Lower lobe of right lung (tissue), 2 donors: ENCODE measurements around the gene GPR85. TPM values are rescaled to one million over a fixed set of nuclear protein-coding genes. Genes with fewer than 3 reads are reported as not detected.

ENCODE experiments used
- ATAC-seq, 2 donors: fragments of 200-7000 bp; cut with Tn5 transposase; one replicate each; pipeline ENCODE4 v1.9.1; 2020 to 2022; ENCODE audit warnings: mild to moderate bottlenecking in 2 of 2, moderate library complexity in 2 of 2
- DNase-seq: peaks from one replicate; pipeline ENCODE4 v3.0.0-alpha.2; 2020
- H3K27ac ChIP-seq: fragments of 200-600 bp; one replicate; pipeline ENCODE4 v1.8.0; 2022
- H3K27me3 ChIP-seq: fragments of 200-600 bp; one replicate; pipeline ENCODE4 v1.8.0; 2022; ENCODE audit warnings: low read depth
- H3K36me3 ChIP-seq: fragments of 200-600 bp; one replicate; pipeline ENCODE4 v1.8.0; 2022; ENCODE audit warnings: mild to moderate bottlenecking
- H3K4me1 ChIP-seq: fragments of 200-600 bp; one replicate; pipeline ENCODE4 v1.8.0; 2022
- H3K4me3 ChIP-seq: fragments of 200-600 bp; one replicate; pipeline ENCODE4 v1.8.0; 2022; ENCODE audit warnings: mild to moderate bottlenecking
- H3K9me3 ChIP-seq: fragments of 200-600 bp; one replicate; pipeline ENCODE4 v1.8.0; 2022
- CTCF ChIP-seq: fragments of 200-600 bp; IDR thresholded peaks from one replicate; pipeline ENCODE4 v1.8.0; 2022; ENCODE audit warnings: antibody characterized with exemption, mild to moderate bottlenecking
- intact Hi-C: fragments of 100-400 bp; cut with DNase I; formaldehyde crosslinking; loops from one replicate; pipeline ENCODE4 v1.11.0; 2022
- total RNA-seq: library from RNA; stranded (reverse); fragmentation: NEBNext Ultra II Directional; extraction: Animal tissue kit (Norgen Biotek cat#: 25700); gene quantifications from one replicate; pipeline ENCODE4 v1.2.1, GENCODE V29; 2021
- donor health status: DM: no; HTN: yes; CAD: no; lungs with severe emphysema.

Gene GPR85
- total RNA-seq, 1 donor from 2014 or later, result 4.5 TPM

- no peak for ATAC-seq
Measured at GRCh38 chr7:113083132-113083815, 3.4 kb downstream of the GPR85 start.

GRCh38 chr7:113078331-113078730 lies 8.3 kb downstream of the GPR85 start:
- no peak for TF ChIP-seq CTCF
- no peak overlapping the region for H3K27ac ChIP-seq
- intact Hi-C loops, result no loop called here
- no peaks in the 10 kb centered on the region for H3K36me3 ChIP-seq
- no peak overlapping the region for H3K4me3 ChIP-seq
- DNase-seq (no peak), ATAC-seq (no peak)
- H3K27me3 ChIP-seq, result no peaks in the 10 kb centered on the region
- no peaks in the 10 kb centered on the region for H3K9me3 ChIP-seq
- no peaks in the 10 kb centered on the region for H3K4me1 ChIP-seq

More at GRCh38 chr7:113083132-113083815, 3.4 kb downstream of the GPR85 start:
- intact Hi-C loops, result no loop called here
- no peak overlapping the region for H3K4me3 ChIP-seq
- no peak for DNase-seq
- H3K27me3 ChIP-seq, result peaks cover 9% of the 10 kb centered on the region
- H3K36me3 ChIP-seq, result no peaks in the 10 kb centered on the region
- H3K9me3 ChIP-seq, result no peaks in the 10 kb centered on the region
- no peaks in the 10 kb centered on the region for H3K4me1 ChIP-seq
- no peak overlapping the region for H3K27ac ChIP-seq
- TF ChIP-seq CTCF, result no peak

- Histone ChIP-seq H3K36me3 (no peaks in the 10 kb centered on the region), H3K4me1 (no peaks in the 10 kb centered on the region), H3K4me3 (no peak overlapping the region), H3K27ac (no peak overlapping the region), H3K27me3 (no peaks in the 10 kb centered on the region), H3K9me3 (no peaks in the 10 kb centered on the region)
- no peak for DNase-seq
- intact Hi-C loops, result no loop called here
- no peak for TF ChIP-seq CTCF
- no peak for ATAC-seq
Measured at GRCh38 chr7:113076703-113077102, 9.9 kb downstream of the GPR85 start.

- Histone ChIP-seq H3K4me3 (no peak overlapping the region), H3K9me3 (no peaks in the 10 kb centered on the region), H3K36me3 (no peaks in the 10 kb centered on the region), H3K4me1 (no peaks in the 10 kb centered on the region), H3K27me3 (no peaks in the 10 kb centered on the region), H3K27ac (no peak overlapping the region)
- TF ChIP-seq CTCF, result no peak
- peak; percentile 51 for DNase-seq
- ATAC-seq, result peak in 1 of 2 donors; percentile 62
- intact Hi-C loops, result no loop called here
Measured at GRCh38 chr7:113071465-113071864, 15.2 kb downstream of the GPR85 start.

- intact Hi-C loops, result no loop called here
- H3K27me3 ChIP-seq, result no peaks in the 10 kb centered on the region
- no peak for TF ChIP-seq CTCF
- ATAC-seq (no peak), DNase-seq (no peak)
- H3K4me1 ChIP-seq, result no peaks in the 10 kb centered on the region
- H3K4me3 ChIP-seq, result no peak overlapping the region
- no peaks in the 10 kb centered on the region for H3K36me3 ChIP-seq
- no peaks in the 10 kb centered on the region for H3K9me3 ChIP-seq
- H3K27ac ChIP-seq, result no peak overlapping the region
Measured at GRCh38 chr7:113062499-113062898, 24.1 kb downstream of the GPR85 start.
